Measurements from ENCODE around the gene ENG.

Gene ENG

GRCh38 chr9:127776924-127777289, 77.6 kb downstream of the ENG start:
- no peak for TF ChIP-seq CTCF (conservative IDR thresholded peaks at IDR 0.05; ENCODE audit: control insufficient read depth, insufficient read depth, low read depth, low read length)
- H3K4me3 ChIP-seq (ENCODE audit: control insufficient read depth, low read depth, low read length) = no peak overlapping the region
- no peak for DNase-seq (ENCODE audit: low read depth)

- H3K4me3 ChIP-seq (ENCODE audit: control insufficient read depth, low read depth, low read length) = no peak overlapping the region
- DNase-seq (ENCODE audit: low read depth) = no peak
Observed at GRCh38 chr9:127776195-127776923, 78.1 kb downstream of the ENG start.

DNA sequence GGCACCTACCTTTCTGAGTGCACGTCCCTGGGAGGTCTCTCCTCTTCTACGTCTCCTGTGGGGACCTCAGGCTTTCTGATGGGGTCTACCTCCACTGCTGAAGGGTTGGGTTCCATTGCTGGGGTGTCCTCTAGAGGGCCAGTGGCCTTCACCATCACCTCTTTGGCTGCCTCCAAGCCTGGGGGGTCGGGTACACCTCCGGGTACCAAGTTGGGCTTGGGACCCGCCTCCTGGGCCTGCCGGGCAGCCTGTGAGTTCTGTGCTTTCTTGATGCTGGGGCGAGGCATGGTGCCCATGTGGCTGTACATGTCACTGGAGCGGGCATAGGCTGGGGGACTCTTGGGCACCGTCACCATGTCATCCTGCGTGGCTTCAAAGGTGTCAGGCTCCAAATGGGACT, 80.5 kb downstream of the ENG start:
- DNase-seq (ENCODE audit: low read depth) = no peak
- H3K4me3 ChIP-seq (ENCODE audit: control insufficient read depth, low read depth, low read length) = no peak overlapping the region
- TF ChIP-seq CTCF (conservative IDR thresholded peaks at IDR 0.05; ENCODE audit: control insufficient read depth, insufficient read depth, low read depth, low read length) = no peak

More at GRCh38 chr9:127776195-127776923, 78.1 kb downstream of the ENG start:
- TF ChIP-seq CTCF (conservative IDR thresholded peaks at IDR 0.05; ENCODE audit: control insufficient read depth, insufficient read depth, low read depth, low read length) = no peak

DNA sequence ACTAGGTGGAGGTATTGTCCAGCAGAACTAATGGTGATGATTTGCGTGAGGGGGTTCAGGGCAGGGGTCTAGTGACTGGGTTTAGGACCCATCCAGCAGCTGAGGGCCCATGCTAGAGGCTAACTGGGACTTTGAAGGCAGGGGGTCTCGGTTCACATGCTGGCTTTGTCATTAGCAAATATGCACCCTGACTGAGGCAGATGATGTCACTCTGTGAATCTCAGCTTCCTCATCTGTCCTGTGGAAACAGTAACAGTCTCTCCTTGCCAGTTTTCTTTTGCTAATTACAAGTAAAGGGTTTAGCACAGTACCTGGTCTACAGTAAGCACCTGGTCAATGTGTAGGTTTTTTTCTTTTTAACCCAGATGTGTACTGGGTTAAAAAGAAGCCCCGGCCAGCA, 81.2 kb downstream of the ENG start:
- DNase-seq (ENCODE audit: low read depth) = no peak

DNA sequence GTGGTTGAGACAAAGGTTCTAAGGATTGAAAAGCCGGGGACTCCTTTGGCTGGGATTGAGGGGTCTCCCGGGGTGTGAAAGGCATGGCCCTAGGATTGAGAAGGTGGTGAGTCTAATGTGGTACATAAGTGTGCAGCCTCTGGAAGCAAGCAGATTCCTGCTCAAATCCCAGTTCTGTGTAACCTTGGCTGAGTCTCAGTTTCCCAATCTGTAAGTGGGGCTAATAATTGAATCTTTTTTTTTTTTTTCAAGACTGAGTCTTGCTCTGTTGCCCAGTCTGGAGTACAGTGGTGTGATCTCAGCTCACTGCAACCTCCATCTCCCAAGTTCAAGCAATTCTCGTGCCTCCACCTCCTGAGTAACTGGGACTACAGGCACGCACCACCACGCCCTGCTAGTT, 81.9 kb downstream of the ENG start:
- DNase-seq (ENCODE audit: low read depth) = no peak
- H3K4me3 ChIP-seq (ENCODE audit: control insufficient read depth, low read depth, low read length) = no peak overlapping the region
- TF ChIP-seq CTCF (conservative IDR thresholded peaks at IDR 0.05; ENCODE audit: control insufficient read depth, insufficient read depth, low read depth, low read length) = no peak

More for the DNA sequence above, 81.2 kb downstream of the ENG start:
- no peak overlapping the region for H3K4me3 ChIP-seq (ENCODE audit: control insufficient read depth, low read depth, low read length)
- TF ChIP-seq CTCF (conservative IDR thresholded peaks at IDR 0.05; ENCODE audit: control insufficient read depth, insufficient read depth, low read depth, low read length) = no peak

GRCh38 chr9:127771570-127772189, 82.8 kb downstream of the ENG start:
- no peak for DNase-seq (ENCODE audit: low read depth)
- no peak for TF ChIP-seq CTCF (conservative IDR thresholded peaks at IDR 0.05; ENCODE audit: control insufficient read depth, insufficient read depth, low read depth, low read length)
- peak overlapping the region; percentile 6 for H3K4me3 ChIP-seq (ENCODE audit: control insufficient read depth, low read depth, low read length)

All from fibroblast of mammary gland (primary cell).